HPDE6-E6E7 (cell line): ENCODE measurements around the gene MLF1.
"Not testable (repeated sequence)": the region's sequence is repeated elsewhere in the genome, so short reads cannot be mapped to it uniquely, and the experiment has no call there.

Source experiments
- DNase-seq: peaks from one replicate; pipeline ENCODE4 v3.0.0; 2011; ENCODE audit warnings: missing footprints; ENCODE audit errors: extremely low spot score

Gene MLF1

GRCh38 chr3:158570999-158571702 lies at the start of gene MLF1:
Gene MLF1 (plus strand): TSS chr3:158571194. CDS start chr3:158571301, 107 bp downstream.
- DNase-seq, result peak; percentile 96

- no peak for DNase-seq
Measured at GRCh38 chr3:158522221-158523136, 48.5 kb upstream of the MLF1 start.

GRCh38 chr3:158528076-158528674 lies 42.8 kb upstream of the MLF1 start:
- no peak for DNase-seq

GRCh38 chr3:158531334-158531733 lies 39.7 kb upstream of the MLF1 start:
- no peak for DNase-seq

GRCh38 chr3:158532099-158532734 lies 38.8 kb upstream of the MLF1 start:
- DNase-seq, result peak; percentile 14

- DNase-seq, result no peak
Measured at GRCh38 chr3:158535918-158536317, 35.1 kb upstream of the MLF1 start.

- no peak for DNase-seq
Measured at GRCh38 chr3:158539414-158540014, 31.5 kb upstream of the MLF1 start.

- no peak for DNase-seq
Measured at GRCh38 chr3:158540066-158540465, 30.9 kb upstream of the MLF1 start.

GRCh38 chr3:158548691-158549090 lies 22.3 kb upstream of the MLF1 start:
- no peak for DNase-seq

GRCh38 chr3:158549938-158550337 lies 21.1 kb upstream of the MLF1 start:
- DNase-seq, result not testable (repeated sequence)

GRCh38 chr3:158552124-158552523 lies 18.9 kb upstream of the MLF1 start:
- DNase-seq, result no peak

GRCh38 chr3:158559504-158559903 lies 11.5 kb upstream of the MLF1 start:
- DNase-seq, result no peak

- DNase-seq, result no peak
Measured at GRCh38 chr3:158560979-158561378, 10.0 kb upstream of the MLF1 start.

GRCh38 chr3:158562674-158563073 lies 8.3 kb upstream of the MLF1 start:
- no peak for DNase-seq

GRCh38 chr3:158563076-158563475 lies 7.9 kb upstream of the MLF1 start:
- DNase-seq, result no peak

- no peak for DNase-seq
Measured at GRCh38 chr3:158565076-158565475, 5.9 kb upstream of the MLF1 start.

GRCh38 chr3:158568784-158569183 lies 2.2 kb upstream of the MLF1 start:
- no peak for DNase-seq

- DNase-seq, result no peak
Measured at GRCh38 chr3:158569794-158570193, 1.2 kb upstream of the MLF1 start.

- DNase-seq, result no peak
Measured at GRCh38 chr3:158571969-158572765, 1.2 kb downstream of the MLF1 start.

- DNase-seq, result no peak
Measured at GRCh38 chr3:158572766-158573060, 1.7 kb downstream of the MLF1 start.

GRCh38 chr3:158573714-158574113 lies 2.7 kb downstream of the MLF1 start:
- DNase-seq, result no peak
